ENCODE measurements around the gene PGAP3. TPM values are rescaled to one million over a fixed set of nuclear protein-coding genes. Genes with fewer than 3 reads are reported as not detected.

Gene PGAP3
- total and polyA plus RNA-seq, 7 donors: 1.4 to 7.9 (median 4.5) TPM

DNA sequence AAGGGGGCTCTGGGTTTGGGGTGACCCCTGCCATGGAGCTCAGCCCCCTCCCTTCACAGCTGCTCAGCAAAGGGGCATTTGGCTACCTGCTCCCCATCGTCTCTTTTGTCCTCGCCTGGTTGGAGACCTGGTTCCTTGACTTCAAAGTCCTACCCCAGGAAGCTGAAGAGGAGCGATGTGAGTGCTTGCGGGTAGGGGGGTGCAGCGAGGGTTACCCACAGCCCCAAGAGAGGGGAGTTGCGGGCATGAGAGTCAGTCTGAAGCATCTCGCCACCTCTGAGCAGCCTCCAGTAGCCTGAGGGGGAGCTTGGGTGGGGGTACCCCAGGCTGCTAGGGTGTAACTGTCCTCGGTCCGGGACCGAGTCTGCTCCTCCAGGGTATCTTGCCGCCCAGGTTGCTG is 29.5 kb downstream of the PGAP3 start:
- ATAC-seq: no peak
- Histone ChIP-seq H3K4me1 (peaks cover 44% of the 10 kb centered on the region), H3K9me3 (no peaks in the 10 kb centered on the region), H3K27me3 (ENCODE audit: insufficient read depth in 3 of 3, low read length in 2 of 3) (no peaks in the 10 kb centered on the region), H3K4me3 (no peak overlapping the region), H3K36me3 (ENCODE audit: insufficient read depth in 1 of 2, low read depth in 1 of 2) (peaks cover 0 to 8% of the 10 kb centered on the region in 2 donors), H3K27ac (no peak overlapping the region)
- intact Hi-C loops (cut with DNase I): loop anchor here in 1 of 2 donors (2.0 kb wide), 1 partner anchor 20 kb away; no protein-coding TSS in a partner anchor
- TF ChIP-seq, protein P1, sequence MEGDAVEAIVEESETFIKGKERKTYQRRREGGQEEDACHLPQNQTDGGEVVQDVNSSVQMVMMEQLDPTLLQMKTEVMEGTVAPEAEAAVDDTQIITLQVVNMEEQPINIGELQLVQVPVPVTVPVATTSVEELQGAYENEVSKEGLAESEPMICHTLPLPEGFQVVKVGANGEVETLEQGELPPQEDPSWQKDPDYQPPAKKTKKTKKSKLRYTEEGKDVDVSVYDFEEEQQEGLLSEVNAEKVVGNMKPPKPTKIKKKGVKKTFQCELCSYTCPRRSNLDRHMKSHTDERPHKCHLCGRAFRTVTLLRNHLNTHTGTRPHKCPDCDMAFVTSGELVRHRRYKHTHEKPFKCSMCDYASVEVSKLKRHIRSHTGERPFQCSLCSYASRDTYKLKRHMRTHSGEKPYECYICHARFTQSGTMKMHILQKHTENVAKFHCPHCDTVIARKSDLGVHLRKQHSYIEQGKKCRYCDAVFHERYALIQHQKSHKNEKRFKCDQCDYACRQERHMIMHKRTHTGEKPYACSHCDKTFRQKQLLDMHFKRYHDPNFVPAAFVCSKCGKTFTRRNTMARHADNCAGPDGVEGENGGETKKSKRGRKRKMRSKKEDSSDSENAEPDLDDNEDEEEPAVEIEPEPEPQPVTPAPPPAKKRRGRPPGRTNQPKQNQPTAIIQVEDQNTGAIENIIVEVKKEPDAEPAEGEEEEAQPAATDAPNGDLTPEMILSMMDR (IDR thresholded peaks at IDR 0.05): no peak
- 81 to 90% (median 86%) methylated on average over 11 of the region's 11 CpGs for WGBS, 3 donors
- DNase-seq: no peak

DNA sequence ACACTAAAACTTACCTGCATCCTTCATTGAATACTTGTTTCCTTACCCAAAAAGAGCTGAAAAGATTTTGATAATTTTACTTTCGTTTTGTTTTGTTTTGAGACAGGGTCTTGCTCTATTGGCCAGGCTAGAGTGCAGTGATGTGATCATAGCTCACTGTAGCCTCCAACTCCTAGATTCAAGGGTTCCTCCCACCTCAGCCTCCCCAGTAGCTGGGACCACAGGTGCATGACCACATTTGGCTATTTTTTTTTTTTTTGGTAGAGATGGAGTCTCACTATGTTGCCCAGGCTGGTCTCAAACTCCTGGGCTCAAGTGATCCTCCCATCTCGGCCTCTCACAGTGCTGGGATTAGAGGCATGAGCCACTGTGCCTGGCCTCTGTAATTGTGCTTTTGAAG is 32.8 kb downstream of the PGAP3 start:
- Histone ChIP-seq H3K9me3 (no peaks in the 10 kb centered on the region), H3K4me3 (no peak overlapping the region), H3K36me3 (ENCODE audit: insufficient read depth in 1 of 2, low read depth in 1 of 2) (peaks cover 0 to 8% of the 10 kb centered on the region in 2 donors), H3K27me3 (ENCODE audit: insufficient read depth in 3 of 3, low read length in 2 of 3) (no peaks in the 10 kb centered on the region), H3K4me1 (peaks cover 13% of the 10 kb centered on the region), H3K27ac (no peak overlapping the region)
- intact Hi-C loops (cut with DNase I): no loop called here
- 86 to 87% (median 86%) methylated on average over 2 of the region's 2 CpGs for WGBS, 3 donors
- DNase-seq (no peak), ATAC-seq (no peak)
- TF ChIP-seq, protein P1 (IDR thresholded peaks at IDR 0.05): no peak

DNA sequence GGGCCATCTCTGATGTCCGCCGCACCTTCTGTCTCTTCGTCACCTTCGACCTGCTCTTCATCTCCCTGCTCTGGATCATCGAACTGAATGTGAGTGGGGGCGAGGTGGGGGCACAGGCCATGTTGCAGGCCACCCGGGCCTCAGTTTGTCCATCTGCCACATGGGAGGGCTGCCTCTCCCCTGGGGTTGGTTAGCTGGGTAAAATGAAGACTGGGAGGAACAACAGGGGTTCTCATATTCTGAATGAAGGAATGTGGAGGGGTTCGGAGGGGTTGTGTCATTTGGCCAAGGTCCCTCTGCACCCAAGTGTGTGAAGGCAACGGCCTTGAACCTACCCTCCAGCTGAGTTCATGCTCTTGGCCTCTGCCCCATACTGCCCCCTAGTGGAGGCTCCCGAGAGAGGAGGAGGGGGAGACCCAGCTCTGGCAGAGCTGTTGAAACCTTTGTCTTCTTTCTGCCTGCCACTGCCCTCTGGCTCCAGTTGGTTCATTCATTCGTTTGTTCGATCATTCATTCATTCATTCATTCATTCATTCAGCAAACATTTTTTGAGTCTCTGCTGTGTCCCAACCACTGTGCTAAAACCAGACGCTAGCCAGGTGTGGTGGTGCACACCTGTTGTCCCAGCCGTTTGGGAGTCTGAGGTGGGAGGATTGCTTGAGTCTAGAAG is 34.1 kb downstream of the PGAP3 start:
- Histone ChIP-seq H3K4me3 (no peak overlapping the region), H3K9me3 (no peaks in the 10 kb centered on the region), H3K4me1 (peaks cover 6% of the 10 kb centered on the region), H3K27ac (no peak overlapping the region), H3K36me3 (ENCODE audit: insufficient read depth in 1 of 2, low read depth in 1 of 2) (peaks cover 0 to 8% of the 10 kb centered on the region in 2 donors), H3K27me3 (ENCODE audit: insufficient read depth in 3 of 3, low read length in 2 of 3) (no peaks in the 10 kb centered on the region)
- DNase-seq (peak; percentile 73 to 84), ATAC-seq (peak; percentile 57 to 83 (median 76))
- intact Hi-C loops (cut with DNase I): no loop called here
- TF ChIP-seq, protein P1 (IDR thresholded peaks at IDR 0.05): peak; percentile 66
- 66 to 76% (median 66%) methylated on average over 13 to 14 of the region's 14 CpGs for WGBS, 3 donors

DNA sequence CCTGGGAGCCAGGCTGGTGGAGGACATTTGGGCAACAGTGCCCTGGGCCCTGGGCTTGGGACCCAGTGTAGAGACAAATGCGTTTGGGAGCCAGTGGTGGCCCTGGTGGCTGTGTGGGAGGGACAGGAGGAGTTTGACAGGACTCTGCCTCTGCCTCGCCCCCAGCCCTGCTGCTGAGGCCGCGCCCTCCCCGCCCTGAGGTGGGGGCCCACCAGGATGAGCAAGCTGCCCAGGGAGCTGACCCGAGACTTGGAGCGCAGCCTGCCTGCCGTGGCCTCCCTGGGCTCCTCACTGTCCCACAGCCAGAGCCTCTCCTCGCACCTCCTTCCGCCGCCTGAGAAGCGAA is 34.6 kb downstream of the PGAP3 start:
- H3K27me3 ChIP-seq (ENCODE audit: insufficient read depth in 3 of 3, low read length in 2 of 3): no peaks in the 10 kb centered on the region
- TF ChIP-seq, protein P1 (IDR thresholded peaks at IDR 0.05): no peak

More for the DNA sequence above, 34.6 kb downstream of the PGAP3 start:
- H3K36me3 ChIP-seq (ENCODE audit: insufficient read depth in 1 of 2, low read depth in 1 of 2): peaks cover 0 to 8% of the 10 kb centered on the region in 2 donors
- ATAC-seq (peak in 1 of 4 donors; percentile 11), DNase-seq (no peak)
- no peaks in the 10 kb centered on the region for H3K9me3 ChIP-seq
- no peak overlapping the region for H3K27ac ChIP-seq
- 74 to 76% (median 76%) methylated on average over 7 to 12 of the region's 12 CpGs for WGBS, 3 donors
- no peak overlapping the region for H3K4me3 ChIP-seq
- intact Hi-C loops (cut with DNase I): no loop called here
- H3K4me1 ChIP-seq: peaks cover 6% of the 10 kb centered on the region

All from psoas muscle (tissue), 8 donors.